Epithelial cell of proximal tubule (primary cell): ENCODE results near the gene MAGI1. TPM values are rescaled to one million over a fixed set of nuclear protein-coding genes. Genes with fewer than 3 reads are reported as not detected.

Experiments
- DNase-seq: peaks from one replicate; pipeline ENCODE4 v3.0.0-alpha.2; 2011; ENCODE audit warnings: low read depth
- H3K4me3 ChIP-seq: 2 replicates; pipeline ENCODE4 v1.5.1; 2011; ENCODE audit warnings: low read depth, mild to moderate bottlenecking, low read length
- total RNA-seq: library from RNA; depleted of rRNA; stranded (reverse); fragments of >200 nt; gene quantifications from 2 replicates; pipeline ENCODE4 v1.2.3, GENCODE V29; 2015
- TF ChIP-seq, protein P1 (sequence below): conservative IDR thresholded peaks from 2 replicates; pipeline ENCODE4 v1.5.1; 2012; ENCODE audit warnings: low read depth, mild to moderate bottlenecking, low read length

Gene MAGI1
- total RNA-seq, 1 donor from 2014 or later: 9.6 TPM

DNA sequence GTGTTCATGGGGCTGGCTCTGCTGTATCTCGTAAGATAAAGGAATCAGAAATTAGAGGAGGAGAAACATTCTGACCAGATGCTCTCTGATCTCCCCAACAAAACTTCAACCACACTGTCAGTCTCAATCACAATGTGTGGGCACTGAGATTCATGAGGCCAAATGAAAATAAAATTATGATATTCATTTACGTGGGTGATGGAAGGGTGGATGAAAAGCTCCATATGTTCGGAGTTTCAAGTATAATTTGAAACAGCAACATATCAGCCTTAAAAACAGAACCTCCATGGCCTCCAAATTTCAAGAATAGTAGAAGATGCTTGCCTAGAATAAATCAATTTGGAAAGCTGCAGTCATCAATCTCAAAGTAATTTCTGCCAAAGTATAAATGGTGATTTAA lies 363.7 kb downstream of the MAGI1 start:
- TF ChIP-seq, protein P1, sequence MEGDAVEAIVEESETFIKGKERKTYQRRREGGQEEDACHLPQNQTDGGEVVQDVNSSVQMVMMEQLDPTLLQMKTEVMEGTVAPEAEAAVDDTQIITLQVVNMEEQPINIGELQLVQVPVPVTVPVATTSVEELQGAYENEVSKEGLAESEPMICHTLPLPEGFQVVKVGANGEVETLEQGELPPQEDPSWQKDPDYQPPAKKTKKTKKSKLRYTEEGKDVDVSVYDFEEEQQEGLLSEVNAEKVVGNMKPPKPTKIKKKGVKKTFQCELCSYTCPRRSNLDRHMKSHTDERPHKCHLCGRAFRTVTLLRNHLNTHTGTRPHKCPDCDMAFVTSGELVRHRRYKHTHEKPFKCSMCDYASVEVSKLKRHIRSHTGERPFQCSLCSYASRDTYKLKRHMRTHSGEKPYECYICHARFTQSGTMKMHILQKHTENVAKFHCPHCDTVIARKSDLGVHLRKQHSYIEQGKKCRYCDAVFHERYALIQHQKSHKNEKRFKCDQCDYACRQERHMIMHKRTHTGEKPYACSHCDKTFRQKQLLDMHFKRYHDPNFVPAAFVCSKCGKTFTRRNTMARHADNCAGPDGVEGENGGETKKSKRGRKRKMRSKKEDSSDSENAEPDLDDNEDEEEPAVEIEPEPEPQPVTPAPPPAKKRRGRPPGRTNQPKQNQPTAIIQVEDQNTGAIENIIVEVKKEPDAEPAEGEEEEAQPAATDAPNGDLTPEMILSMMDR: no peak
- DNase-seq: no peak

DNA sequence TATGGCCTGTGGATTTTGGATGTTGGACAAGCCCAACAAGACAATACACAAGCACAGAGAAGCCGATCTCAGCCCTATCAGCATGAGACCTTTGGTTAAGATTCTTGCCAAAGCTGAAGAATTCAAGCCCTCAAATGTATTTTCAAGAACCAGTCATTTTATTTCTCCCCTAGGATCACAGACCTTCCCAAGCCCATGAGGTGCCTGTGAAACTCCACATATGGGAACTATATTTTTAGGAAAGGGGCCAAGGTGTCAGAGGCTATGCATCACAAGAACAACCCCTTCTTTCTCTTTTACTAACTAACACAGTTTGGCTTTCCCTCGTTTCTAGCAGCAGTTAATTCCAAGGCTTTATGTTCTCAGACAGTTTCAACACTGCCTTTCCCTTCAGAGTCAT lies 364.5 kb downstream of the MAGI1 start:
- TF ChIP-seq, protein P1: no peak
- no peak overlapping the region for H3K4me3 ChIP-seq
- no peak for DNase-seq

More for the DNA sequence above, 363.7 kb downstream of the MAGI1 start:
- no peak overlapping the region for H3K4me3 ChIP-seq

DNA sequence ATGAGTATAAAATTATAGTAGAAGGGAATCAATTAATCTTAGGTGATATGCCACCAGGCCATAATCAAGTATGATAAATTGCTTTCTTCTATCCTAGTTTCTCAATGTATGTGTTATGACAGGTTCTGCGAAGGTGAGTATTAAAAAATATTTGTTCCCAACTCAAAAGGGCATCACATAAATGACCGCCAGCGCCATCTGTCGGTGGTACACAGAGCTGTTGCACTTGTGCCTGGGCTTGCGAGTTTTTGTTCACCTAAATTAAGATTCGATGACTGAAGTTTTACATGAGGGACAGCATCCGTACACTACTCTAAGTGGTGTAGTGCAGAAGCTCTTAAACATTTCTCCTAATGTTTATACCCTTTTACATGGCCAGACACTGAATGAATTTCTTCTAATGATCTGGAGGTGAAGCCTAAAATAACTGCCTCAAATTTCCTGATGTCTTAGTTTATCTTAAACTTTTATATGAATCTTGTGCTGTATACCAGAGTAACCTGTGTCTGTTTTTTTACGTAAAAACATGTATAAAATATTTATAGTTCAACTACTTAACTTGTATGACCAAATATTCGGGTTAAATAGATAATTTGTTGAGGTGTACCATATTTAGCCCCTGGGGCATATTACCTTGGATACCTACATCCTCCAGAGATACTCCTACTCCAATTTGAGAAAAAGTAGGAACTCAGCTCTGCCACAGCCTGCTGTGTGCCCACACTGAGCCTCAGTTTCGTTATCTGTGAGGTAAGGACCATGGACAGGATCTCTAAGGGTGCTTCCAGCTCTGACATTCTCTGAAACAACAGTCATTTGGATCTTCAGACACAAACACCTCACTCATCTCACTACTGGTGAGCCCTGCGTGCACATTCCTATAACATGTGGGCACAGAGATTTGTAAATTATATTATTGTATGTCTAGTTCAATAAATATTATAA lies 365.6 kb downstream of the MAGI1 start:
- H3K4me3 ChIP-seq: no peak overlapping the region
- DNase-seq: no peak
- TF ChIP-seq, protein P1: peak; percentile 91

DNA sequence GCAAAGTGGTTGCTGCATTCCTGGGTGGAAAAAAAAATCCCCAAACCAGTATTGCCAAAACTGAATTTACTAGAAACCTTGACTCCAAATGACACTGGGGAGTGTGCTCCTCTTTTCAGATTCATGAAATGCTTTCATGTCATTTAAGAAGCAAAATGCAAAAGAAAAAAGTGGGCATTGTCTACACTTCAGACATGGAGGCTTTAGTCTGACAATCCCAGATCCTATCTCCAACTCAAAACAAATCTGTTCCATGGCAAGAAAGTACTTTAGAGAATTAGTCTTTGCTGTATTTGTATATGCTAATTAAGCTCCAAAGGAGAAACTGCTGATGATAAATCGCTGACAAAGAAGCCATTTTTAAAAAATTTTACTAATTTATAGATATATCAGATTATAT lies 366.7 kb downstream of the MAGI1 start:
- DNase-seq: no peak
- TF ChIP-seq, protein P1: no peak
- no peak overlapping the region for H3K4me3 ChIP-seq

DNA sequence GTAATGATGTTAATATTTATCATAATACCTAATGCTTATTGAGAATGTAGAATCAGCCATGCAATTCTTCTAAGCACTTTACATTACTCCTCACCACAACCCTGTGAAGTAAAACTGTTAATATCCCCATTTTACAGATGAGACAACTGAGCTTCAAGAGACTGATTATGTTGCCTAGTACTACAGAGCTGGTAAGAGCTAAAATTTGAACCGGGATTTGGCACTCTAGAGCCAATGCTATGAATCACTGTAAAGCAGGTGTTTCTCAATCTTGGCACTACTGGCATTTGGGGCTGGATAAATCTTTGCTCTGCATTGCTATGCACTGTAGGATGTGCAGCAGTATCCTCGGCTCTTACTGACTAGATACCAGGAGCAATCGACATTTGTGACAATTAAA lies 367.7 kb downstream of the MAGI1 start:
- TF ChIP-seq, protein P1: no peak
- no peak for DNase-seq
- no peak overlapping the region for H3K4me3 ChIP-seq

DNA sequence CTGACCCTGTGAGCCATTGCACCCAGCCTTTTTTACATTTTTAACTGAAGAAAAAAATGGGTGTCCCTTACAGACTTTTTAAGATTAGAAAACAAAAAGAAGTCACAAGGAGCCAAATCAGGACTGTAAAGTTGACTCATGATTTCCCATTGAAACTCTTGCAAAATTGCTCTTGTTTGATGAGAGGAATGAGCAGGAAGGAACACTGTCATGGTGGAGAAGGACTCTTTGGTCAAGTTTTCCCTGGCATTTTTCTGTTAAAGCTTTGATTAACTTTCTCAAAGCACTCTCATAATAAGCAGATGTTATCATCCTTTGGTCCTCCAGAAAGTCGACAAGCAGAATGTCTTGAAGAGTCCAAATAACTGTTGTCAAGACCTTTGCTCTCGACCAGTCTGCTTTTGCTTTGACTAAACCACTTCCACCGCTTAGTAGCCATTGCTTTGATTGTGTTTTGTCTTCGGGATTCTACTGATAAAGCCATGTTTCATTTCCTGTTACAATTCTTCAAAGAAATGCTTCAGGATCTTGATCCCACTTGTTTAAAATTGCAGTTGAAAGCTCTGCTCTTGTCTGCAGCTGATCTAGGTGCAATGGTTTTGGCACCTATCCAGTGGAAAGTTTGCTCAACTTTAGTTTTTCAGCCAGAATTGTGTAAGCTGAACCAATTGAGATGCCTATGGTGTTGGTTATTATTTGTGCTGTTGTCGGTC lies 369.4 kb downstream of the MAGI1 start:
- no peak overlapping the region for H3K4me3 ChIP-seq
- DNase-seq: no peak
- TF ChIP-seq, protein P1: no peak
